A673 (cell line): ENCODE results near the gene OR10V1.

ENCODE experiments used
- EZH2 ChIP-seq: fragments of 200-600 bp; sonication (generic); IDR thresholded peaks from 2 replicates; pipeline ENCODE4 v1.6.1; 2017; ENCODE audit warnings: borderline replicate concordance, low read depth, mild to moderate bottlenecking, mixed read lengths, antibody characterized with exemption, low read length; ENCODE audit not compliant: poor library complexity, severe bottlenecking
- TF ChIP-seq, protein P1 (sequence below): fragments of 300-800, 200-600 bp; sonication (generic); conservative IDR thresholded peaks from 2 replicates; pipeline ENCODE4 v1.5.1; 2017; ENCODE audit warnings: low read depth, mild to moderate bottlenecking, antibody characterized with exemption, low read length, moderate library complexity, mixed read lengths

DNA sequence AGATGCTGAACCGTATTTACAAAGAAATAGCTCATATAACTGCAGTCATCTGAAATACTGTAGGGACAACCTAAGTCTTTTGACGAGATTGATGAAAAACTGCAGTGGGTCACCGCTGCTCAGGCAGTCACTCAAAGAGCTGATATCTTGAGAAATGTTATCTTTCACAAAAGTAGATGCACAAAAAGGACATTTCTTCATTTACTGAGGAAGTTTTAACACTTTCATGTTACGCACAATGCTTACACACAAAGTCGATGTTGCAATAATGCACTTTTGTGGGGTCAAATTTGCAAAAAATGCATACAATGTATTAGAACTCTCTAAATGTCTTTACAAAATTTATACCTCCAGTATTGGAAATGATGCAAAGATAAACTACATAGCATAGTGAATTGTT is 16.2 kb upstream of the OR10V1 start:
- TF ChIP-seq, protein P1, sequence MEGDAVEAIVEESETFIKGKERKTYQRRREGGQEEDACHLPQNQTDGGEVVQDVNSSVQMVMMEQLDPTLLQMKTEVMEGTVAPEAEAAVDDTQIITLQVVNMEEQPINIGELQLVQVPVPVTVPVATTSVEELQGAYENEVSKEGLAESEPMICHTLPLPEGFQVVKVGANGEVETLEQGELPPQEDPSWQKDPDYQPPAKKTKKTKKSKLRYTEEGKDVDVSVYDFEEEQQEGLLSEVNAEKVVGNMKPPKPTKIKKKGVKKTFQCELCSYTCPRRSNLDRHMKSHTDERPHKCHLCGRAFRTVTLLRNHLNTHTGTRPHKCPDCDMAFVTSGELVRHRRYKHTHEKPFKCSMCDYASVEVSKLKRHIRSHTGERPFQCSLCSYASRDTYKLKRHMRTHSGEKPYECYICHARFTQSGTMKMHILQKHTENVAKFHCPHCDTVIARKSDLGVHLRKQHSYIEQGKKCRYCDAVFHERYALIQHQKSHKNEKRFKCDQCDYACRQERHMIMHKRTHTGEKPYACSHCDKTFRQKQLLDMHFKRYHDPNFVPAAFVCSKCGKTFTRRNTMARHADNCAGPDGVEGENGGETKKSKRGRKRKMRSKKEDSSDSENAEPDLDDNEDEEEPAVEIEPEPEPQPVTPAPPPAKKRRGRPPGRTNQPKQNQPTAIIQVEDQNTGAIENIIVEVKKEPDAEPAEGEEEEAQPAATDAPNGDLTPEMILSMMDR = no peak
- no peak for TF ChIP-seq EZH2
